Iris pigment epithelial cell (primary cell): Measurements from ENCODE around the gene LAT.
"Not testable (repeated sequence)": the region's sequence is repeated elsewhere in the genome, so short reads cannot be mapped to it uniquely, and the experiment has no call there.

Experiments used
- DNase-seq: peaks from one replicate; pipeline ENCODE4 v3.0.0-alpha.2; 2011; ENCODE audit warnings: low read depth

Gene LAT, protein sequence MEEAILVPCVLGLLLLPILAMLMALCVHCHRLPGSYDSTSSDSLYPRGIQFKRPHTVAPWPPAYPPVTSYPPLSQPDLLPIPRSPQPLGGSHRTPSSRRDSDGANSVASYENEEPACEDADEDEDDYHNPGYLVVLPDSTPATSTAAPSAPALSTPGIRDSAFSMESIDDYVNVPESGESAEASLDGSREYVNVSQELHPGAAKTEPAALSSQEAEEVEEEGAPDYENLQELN

DNA sequence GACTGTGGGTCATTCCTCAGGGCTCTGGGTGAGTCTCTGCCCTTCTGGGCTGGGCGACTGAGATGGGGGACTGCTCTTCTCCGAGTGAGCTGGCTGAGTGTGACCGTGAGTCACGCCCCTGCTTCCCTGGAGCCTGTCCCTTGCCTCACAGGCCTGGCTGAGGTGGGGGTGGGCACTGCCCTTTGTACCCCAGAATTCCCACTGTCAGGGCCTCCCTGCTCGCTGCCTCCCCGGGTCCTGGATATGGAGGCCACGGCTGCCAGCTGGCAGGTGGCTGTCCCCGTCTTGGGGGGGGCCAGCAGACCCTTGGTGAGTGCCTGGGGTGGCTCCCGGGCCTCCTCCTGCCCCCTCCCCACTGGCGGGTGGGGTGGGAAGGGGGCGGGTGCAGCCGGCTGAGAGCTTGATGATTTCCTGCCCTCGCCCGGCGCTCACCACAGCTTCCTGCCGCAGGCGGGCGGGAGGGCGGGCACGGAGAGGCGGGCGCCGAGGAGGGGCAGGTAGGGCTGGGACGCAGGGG is at the start of gene LAT:
TSS of gene LAT (plus strand) at position 434 of the 517 bp plus-strand sequence. CDS start 366 bp downstream, outside the sequence.
- DNase-seq: no peak

DNA sequence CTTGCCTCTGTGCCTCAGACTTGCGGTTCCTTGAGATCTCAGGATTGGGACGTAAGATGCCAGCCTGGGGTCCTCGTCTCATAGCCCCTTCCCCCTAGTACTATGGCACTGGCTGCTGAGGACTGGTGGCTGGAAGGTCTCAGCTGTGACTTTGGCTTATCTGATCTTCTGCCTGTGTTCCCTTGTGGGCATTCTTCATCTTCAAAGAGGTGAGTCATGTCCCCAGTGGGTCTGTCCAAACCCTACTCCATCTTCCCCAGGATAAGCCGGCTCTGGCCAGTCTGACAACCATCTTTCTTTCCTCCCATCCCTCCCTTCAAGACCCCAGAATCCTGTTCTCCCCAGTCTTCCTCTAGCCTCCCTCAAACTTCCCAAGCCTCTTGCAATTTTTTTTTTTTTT is 49.5 kb upstream of the LAT start:
- no peak for DNase-seq

DNA sequence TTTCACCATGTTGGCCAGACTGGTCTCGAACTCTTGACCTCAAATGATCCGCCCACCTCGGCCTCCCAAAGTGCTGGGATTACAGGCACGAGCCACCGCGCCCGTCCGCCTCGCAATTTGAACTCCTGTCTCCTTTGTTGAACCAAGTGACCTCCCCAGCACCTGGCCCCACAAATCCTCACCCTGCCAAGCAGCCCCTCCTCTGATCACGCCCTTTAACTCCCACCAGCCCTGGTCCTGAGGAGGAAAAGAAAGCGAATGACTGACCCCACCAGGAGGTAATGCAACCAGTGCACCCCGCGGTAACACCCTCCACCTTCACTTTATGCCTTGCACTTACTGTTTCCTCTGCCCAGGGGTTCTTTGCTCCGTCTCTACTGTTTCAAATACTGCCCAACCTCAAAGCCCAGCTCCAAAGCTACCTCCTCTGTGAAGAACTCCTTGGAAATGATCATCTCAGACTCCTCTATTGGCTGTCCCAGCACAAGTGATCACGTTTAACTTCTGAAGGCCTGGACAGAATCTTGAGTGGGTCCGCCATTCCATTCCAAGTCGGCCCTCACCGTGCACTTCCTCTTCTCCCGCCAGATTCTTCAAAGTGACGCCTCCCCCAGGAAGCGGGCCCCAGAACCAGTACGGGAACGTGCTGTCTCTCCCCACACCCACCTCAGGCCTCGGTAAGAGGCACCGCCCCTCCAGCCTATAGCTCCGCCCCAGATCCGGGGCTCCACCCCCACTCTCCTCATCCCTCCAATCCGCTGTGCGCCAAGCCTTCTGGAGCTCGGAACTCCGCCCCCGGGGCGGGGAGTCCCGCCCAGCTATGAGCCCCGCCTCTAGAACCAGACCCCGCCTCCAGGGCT is 48.7 kb upstream of the LAT start:
- DNase-seq: peak; percentile 77

DNA sequence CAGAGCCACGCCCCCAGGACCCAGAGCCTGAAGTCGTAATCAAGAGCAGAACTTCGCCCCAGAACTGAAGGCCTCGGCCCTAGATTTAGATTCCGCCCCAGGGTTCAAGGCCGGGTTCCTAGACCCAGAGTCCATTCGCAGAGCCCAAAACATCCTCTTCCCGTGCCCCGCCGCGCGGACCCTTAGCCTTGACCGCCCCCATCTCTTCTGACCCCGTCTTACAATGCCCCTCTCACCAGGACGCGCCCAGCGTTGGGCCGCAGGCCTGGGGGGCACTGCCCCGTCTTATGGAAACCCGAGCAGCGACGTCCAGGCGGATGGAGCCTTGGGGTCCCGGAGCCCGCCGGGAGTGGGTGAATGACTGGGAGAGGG is 48.1 kb upstream of the LAT start:
- DNase-seq: no peak

DNA sequence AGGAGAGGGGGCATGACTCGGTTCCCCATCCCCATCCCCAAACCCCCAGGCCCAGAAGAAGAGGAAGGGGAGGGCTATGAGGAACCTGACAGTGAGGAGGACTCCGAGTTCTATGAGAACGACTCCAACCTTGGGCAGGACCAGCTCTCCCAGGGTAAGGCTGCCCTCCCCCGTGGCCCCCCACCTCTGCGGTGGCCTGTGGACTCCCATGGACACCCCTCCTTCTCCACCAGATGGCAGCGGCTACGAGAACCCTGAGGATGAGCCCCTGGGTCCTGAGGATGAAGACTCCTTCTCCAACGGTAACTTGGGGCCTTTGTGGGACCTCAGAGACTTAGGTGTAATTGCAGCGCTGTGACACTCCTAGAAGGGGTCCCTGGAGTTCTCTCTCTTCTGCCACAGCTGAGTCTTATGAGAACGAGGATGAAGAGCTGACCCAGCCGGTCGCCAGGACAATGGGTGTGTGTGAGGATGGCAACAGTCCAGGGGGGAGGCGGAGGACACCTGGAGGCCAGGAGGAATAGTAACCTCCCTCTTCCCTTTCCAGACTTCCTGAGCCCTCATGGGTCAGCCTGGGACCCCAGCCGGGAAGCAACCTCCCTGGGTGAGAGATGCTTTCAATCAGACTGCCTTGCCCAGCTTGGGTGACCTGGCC is 47.5 kb upstream of the LAT start:
- DNase-seq: no peak

DNA sequence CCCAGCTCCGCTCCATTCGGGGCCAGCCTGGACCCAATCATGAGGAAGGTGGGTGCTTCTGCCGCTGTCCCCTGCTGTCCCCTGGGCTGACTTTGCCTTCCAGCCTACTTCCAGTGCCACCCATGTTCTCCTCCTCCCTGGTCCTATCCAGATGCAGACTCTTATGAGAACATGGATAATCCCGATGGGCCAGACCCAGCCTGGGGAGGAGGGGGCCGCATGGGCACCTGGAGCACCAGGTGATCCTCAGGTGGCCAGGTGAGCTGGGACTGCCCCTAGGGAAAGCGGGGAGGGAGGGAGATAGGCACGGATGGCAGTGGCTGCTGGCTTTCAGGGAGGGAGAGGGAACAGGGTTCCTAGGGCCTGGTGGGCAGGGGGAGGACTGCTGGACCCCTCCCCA is 46.1 kb upstream of the LAT start:
- DNase-seq: no peak

DNA sequence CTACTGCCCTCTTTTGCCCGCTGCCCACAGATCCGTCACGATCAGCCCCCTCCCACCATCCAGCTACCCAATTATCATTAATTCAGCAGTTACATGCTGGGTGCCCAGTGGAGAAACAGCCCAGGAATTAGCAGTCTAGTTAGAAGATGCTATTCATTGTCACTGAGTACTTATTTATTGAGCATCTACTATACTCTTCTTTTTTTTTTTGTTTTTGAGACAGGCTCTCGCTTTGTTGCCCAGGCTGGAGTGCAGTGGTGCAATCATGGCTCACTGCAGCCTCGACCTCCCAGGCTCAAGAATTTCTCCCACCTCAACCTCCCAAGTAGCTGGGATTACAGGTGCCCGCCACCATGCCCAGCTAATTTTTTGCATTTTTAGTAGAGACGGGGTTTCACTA is 45.0 kb upstream of the LAT start:
- not testable (repeated sequence) for DNase-seq

DNA sequence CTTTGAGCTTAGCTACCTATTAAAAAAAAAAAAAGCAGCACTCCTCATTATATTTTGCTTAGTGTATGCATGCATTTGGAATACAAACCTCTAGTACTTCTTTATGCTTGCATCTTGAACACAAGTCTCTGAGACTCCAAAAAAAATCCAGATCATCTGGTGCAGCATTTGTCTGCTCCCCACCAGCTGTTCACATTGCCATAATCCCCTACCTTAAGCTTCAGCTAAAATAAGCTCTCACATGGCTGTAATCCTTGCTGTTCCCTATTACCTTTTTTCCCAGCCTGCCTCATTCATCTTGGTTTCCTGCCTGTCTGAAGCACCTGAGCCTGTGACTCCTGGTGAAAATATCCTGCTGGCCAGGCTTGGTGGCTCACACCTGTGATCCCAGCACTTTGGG is 41.6 kb upstream of the LAT start:
- DNase-seq: no peak

DNA sequence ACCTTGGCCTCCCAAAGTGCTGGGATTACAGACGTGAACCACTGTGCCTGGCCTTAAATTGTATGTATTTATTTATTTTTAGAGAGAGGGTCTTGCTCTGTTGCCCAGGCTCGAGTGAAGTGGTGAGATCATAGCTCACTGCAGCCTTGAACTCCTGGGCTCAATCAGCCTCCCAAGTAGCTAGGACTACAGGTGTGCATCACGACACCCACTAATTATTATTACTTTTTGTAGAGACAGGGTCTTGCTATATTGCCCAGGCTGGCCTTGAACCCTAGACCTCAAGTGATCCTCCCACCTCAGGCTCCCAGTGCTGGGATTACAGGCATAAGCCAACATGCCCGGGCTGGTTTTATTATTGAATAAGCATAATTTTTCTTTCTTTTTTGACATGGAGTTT is 38.2 kb upstream of the LAT start:
- DNase-seq: no peak

DNA sequence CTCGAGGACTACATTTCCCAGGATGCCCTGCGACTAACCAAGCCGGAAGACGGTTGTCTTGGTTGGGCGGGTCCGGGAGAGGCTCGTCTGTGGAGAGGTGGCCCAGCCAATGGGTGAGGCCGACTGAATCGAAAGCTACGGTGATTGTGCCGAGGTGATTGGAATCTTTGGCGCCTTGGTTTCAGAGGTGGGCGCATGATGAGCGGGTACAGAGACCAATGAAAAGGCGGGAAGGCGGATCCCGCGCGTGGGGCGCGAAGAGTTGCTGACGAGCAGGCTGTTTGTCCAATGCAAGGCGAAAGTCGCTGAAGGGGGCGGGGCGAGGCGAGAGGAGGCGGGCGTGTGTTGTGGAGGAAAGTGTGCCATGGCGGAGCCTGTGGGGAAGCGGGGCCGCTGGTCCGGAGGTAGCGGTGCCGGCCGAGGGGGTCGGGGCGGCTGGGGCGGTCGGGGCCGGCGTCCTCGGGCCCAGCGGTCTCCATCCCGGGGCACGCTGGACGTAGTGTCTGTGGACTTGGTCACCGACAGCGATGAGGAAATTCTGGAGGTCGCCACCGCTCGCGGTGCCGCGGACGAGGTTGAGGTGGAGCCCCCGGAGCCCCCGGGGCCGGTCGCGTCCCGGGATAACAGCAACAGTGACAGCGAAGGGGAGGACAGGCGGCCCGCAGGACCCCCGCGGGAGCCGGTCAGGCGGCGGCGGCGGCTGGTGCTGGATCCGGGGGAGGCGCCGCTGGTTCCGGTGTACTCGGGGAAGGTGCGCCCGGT is 34.0 kb upstream of the LAT start, which contains the start of gene NFATC2IP:
TSS of gene NFATC2IP (plus strand) at position 290 of the 762 bp plus-strand sequence. CDS start at position 365, 75 bp downstream.
- DNase-seq: peak; percentile 100

DNA sequence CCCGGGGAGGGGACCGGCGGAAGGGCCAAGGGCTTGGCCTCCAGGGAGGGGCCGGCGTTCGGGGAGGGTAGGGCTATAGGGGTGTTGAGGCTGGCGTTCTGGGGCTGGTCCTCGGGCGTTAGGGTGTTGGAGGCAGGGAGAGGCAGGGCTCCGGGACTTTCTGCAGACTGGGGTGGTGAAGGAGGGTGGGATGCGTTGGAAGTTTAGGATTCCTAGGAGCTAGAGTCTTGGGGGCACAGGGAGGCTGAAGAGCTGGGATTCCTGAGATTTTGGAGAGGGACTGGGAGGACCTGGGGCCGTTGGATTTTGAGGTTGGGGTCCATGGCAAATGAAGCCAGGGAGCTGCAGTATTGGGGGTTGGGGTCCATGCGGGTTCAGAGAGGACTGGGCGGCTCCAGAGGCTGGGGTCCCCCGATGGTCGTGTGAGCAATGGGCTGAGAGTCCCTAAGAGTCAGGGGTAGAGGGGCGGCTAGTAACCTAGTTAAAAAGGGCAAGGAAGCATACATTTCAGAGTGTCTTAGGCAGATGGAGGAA is 33.4 kb upstream of the LAT start:
- DNase-seq: no peak

DNA sequence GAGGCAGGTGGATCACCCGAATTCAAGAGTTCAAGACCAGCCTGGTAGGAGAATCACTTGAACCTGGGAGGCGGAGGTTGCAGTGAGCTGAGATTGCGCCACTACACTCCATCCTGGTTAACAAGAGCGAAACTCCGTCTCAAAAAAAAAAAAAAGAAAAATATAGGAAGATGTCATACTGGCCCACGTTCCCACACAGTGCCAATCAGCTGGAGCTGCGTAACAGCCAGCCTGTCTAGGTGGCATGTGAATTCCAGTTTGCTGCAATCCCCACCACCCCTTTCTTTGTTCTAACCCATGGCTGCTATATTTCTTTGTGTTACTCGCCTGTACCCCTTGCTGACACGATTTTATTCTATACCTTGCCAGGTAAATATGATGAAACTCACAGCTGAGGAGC is 26.6 kb upstream of the LAT start:
- no peak for DNase-seq

DNA sequence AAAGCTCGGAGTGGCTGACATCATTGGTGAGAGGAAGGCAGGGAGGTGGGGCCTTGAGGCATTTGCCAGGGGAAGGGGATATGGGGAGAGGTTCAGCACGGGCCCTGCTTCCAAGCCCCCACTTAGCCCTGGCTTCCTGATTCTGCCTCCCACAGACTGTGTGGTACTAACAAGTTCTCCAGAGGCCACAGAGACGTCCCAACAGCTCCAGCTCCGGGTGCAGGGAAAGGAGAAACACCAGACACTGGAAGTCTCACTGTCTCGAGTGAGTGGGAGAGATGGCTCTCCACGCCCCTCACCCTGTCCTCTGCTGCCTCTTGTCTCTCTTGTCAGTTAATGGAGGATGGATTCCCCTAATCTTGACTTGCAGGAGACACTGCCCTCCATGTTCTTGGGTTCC is 26.0 kb upstream of the LAT start:
- DNase-seq: no peak

DNA sequence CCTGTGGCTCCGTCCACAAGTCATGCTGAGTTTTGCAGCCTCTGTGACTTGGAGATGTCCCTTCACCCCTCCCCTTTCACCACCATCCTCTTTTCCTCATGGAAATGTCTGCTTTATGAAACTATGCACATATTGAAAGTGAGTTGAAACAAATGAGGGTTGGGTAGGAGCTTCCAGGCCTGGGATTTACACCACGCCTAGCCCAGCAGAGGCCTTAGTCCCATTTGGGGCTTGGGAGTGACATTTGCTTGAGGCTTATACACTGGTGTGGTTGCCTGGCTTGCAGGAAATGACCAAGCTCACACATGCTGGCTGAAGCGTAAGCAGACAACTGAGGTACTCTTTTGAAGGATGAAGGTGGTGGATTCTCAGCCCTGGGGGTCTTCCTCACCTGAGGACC is 20.8 kb upstream of the LAT start:
- DNase-seq: no peak

DNA sequence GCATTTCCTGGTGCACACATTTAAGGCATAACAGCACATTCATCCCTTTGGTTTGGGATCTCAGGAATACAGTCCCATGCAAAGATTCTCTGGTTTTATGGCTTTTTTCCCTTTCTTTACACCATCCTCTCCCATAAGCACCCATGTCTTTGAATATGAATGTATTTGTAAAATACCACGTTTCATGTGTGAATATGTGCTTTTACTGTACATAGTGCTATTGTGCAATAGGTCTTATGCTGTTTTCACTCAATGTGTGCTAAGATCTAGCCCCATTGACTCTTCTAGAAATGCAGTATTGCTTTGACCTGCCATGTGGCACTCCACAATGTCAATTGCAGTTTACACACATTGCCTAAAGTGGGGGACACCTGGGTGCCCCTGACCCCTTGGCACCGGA is 20.4 kb upstream of the LAT start:
- DNase-seq: no peak

DNA sequence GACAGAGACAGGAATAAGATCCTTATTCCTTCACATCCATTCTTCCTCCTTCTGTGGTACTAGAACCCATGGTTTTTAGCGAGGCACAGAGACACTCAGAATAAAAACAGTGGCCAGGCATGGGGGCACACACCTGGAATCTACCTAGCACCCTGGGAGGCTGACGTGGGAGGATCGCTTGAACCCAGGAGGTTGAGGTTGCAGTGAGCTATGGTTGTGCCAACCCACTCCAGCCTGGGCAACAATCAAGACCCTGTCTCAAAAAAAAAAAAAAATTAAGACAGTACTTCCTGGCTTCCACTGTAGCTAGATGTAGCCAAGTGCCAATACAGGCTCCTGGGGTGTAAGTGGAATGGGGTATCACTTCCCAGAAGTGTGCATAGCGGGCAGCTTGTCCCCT is 17.7 kb upstream of the LAT start:
- no peak for DNase-seq

DNA sequence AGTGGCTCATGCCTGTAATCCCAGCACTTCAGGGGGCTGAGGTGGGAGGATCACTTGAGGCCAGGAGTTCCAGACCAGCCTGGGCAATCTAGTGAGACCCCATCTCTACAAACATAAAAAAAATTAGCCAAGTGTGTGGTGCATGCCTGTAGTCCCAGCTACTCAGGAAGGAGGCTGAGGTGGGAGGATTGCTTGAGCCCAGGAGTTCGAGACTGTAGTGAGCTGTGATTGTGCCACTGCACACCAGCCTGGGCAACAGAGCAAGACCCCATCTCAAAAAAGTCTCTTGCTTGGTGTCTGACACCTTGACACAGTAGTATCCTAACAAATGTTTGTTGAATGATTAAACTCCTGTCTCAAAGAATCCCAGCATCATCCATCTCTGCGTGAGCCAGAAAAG is 15.2 kb upstream of the LAT start:
- not testable (repeated sequence) for DNase-seq

DNA sequence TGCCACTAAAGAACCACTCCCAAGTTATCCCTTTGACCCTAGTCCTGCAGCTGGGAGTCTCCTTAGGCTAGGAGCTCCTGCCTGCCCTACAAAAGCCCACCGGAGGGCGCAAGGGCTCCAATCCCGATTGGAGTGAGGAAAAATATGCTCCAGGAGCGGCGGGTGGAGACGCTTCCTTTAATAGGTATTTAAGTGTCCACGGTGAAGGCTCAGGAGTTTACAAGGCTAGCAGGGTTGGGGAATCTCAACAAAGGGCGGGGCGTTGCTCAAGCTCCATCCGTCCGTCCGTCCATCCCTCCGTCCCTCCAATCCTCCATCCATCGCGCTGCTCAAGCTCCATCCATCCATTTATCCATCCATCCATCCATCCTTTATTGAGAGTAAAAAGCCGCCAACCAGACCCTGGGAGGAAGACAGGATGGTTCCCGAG is 10.8 kb upstream of the LAT start:
- DNase-seq: peak; percentile 57

DNA sequence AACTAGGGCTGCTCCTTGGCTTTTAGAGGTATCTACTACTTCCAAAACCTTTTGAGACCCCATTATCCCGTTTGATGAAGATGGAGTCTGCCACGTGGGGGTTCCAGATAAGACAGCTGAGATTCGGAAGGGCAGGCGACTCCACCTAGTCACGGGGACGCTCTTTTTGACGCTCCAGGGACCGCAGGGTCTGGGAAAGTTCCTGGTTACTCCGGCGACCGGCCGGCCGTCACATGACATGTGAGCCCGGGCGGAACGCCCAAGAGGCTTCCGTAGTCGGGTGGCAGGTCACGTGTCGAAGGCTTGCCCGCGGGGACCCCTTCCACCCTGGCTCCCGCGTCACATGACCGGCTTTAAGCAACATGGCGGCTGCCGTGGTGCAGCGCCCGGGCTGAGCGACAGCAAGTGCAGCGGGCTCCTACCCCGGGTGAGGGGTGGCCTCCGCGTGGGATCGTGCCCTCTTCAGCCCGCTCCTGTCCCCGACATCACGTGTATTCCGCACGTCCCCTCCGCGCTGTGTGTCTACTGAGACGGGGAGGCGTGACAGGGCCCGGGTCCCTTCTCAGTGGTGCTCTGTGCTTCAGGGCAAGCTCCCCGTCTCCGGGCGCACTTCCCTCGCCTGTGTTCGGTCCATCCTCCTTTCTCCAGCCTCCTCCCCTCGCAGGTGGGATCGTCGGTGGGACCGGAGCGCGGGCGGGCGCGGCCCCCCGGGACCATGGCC is 10.3 kb upstream of the LAT start, which contains the start of gene SPNS1:
TSS of gene SPNS1 (plus strand) at position 342 of the 721 bp plus-strand sequence. CDS start at position 716, 374 bp downstream.
- DNase-seq: peak; percentile 98

DNA sequence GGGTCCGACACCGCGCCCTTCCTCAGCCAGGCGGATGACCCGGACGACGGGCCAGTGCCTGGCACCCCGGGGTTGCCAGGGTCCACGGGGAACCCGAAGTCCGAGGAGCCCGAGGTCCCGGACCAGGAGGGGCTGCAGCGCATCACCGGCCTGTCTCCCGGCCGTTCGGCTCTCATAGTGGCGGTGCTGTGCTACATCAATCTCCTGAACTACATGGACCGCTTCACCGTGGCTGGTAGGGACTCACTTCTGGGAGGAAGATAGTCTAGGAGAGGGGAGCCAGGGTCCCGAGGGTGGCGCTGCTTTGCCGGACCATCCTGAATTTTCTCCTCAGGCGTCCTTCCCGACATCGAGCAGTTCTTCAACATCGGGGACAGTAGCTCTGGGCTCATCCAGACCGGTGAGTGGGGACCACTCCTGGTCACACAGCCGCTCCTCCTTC is 9.7 kb upstream of the LAT start:
- DNase-seq: no peak
